ENCODE measurements around the gene FAM72C.
"Not testable (repeated sequence)": the region's sequence is repeated elsewhere in the genome, so short reads cannot be mapped to it uniquely, and the experiment has no call there.

The FAM72C gene

DNA sequence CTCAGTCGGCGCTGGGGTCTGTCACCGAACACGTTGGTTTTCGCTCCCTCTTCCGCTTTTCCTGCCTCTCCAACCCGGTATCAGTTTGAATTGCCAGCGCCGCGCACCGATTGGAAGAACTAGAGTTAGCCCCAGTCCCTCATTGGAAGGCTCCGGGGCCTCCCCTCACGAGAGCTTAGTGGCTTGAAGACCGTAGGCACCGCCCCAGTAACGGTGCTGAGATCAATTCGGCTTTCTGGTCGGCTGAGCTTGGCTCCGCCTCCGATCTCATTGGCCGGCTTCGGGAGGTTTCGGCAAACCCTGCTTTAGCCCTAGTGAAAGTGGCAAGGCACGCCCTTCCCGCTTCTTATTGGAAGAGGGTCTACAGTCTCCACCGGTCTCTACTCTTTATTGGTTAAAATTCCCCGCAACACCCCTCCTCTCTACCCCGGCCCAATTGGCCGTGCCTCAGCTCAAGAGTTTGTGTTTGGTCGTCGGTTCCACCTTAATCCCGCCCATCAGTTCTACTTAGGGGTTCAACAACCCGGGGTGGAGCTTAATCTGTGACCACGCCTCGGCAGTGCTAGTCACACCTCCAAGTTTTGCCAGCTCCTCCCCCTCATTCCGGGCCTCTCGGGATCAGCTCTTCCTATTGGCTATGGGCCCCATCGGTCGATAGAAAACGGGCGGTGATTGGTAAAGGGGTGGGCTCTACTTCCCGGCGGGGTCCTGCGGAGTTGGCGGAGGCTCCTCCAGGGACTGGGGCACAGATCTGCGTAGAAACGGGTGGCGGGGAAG is at the start of gene FAM72C:
Gene FAM72C (minus strand): TSS at position 63 of the 777 bp plus-strand sequence. CDS start 845 bp downstream, outside the sequence.
- DNase-seq (ENCODE audit: low read depth in 2 of 2, low spot score in 1 of 2), result not testable (repeated sequence)

GRCh38 chr1:144020001-144020738 is 48.4 kb upstream of the FAM72C start:
- DNase-seq (ENCODE audit: low read depth in 2 of 2, low spot score in 1 of 2), result not testable (repeated sequence)

GRCh38 chr1:144019101-144019500 is 47.3 kb upstream of the FAM72C start:
- not testable (repeated sequence) for DNase-seq (ENCODE audit: low read depth in 2 of 2, low spot score in 1 of 2)

DNA sequence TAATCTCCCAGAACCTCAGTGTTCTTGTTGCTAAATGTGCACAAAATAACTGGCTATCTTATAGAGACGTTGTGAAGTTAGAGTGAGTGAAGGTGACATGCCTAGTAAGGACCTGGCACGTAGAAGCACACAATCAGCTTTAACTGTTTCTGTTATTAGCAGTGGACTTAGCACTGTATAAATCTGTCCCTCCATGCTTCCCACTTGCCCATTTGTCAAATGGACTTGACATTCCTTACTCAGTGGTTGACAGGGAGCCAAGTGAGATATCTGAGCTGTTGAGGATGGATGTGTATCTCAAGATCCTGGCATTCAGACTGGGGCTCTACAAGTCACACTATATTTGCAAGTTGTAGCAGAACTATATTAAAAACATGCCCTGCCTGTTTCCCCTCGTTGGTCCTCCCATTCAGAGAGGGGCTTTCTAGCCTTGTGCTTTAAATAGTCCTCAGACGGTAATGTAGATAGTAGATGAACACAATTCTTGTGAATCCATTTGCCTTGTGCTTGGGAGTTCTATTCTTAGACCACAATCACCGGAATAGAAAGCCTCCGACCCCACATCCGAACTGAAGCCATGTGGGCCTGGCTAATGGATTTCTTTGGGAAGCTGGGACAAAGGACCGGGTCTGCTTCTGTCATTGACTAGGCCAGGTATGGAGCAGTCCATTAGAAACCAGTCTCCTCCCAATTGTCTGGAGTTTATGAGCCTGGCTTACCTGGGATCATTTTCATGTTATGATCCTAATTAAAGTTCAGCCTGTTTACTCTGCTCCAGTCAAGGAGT is 43.6 kb upstream of the FAM72C start:
- DNase-seq (ENCODE audit: low read depth in 2 of 2, low spot score in 1 of 2), result not testable (repeated sequence)

GRCh38 chr1:144014528-144014927 is 42.7 kb upstream of the FAM72C start:
- DNase-seq (ENCODE audit: low read depth in 2 of 2, low spot score in 1 of 2), result not testable (repeated sequence)

DNA sequence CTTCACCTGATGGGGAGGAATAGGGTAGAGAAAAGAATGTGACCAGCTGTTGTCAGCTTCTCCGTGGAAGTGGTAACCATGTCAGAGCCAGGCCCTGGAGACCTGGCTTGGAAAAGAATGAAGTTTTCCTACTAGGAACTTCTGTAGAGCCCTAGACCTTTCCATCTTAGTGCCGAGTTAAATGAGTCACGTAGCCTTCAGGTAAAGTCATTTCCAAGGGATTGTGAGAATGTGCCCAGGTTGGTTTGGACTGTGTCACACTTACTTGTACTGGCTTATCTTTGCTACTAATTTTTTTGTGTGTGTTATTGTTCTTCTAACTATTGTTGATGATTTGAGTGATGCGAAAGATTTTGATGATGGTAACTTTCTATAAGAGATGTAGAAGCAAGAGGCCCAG is 42.3 kb upstream of the FAM72C start:
- DNase-seq (ENCODE audit: low read depth in 2 of 2, low spot score in 1 of 2), result not testable (repeated sequence)

DNA sequence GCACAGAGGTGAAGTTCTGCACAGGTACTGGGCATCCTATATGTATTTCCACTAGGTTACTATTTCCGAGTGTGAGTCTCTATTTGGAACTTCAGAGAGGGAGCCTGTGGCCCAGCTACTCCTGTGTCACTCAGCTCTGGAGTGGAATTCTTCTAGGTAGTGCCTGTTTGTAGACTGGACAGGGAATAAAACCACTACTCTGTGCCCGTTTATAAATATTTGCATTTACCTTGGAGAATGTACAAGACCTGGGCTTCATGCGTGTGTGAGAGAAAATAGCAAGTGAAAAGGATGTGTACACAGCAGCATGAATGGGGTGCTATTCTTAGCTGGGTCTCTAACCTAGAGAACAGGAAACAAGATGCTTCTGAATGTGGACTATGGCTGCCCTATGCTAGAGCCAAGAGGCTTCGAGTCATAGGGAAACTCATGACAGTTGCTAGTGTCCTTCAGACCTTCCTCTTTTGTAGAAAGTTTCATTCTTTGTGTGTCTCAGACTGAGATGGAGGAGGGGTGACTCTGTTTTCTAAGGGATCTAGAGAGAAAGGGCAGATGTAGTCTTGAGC is 40.5 kb upstream of the FAM72C start:
- DNase-seq (ENCODE audit: low read depth in 2 of 2, low spot score in 1 of 2), result not testable (repeated sequence)

GRCh38 chr1:144009410-144009809 is 37.6 kb upstream of the FAM72C start:
- DNase-seq (ENCODE audit: low read depth in 2 of 2, low spot score in 1 of 2), result not testable (repeated sequence)

- not testable (repeated sequence) for DNase-seq (ENCODE audit: low read depth in 2 of 2, low spot score in 1 of 2)
These were observed 32.5 kb upstream of the FAM72C start for GRCh38 chr1:144004259-144004658.

DNA sequence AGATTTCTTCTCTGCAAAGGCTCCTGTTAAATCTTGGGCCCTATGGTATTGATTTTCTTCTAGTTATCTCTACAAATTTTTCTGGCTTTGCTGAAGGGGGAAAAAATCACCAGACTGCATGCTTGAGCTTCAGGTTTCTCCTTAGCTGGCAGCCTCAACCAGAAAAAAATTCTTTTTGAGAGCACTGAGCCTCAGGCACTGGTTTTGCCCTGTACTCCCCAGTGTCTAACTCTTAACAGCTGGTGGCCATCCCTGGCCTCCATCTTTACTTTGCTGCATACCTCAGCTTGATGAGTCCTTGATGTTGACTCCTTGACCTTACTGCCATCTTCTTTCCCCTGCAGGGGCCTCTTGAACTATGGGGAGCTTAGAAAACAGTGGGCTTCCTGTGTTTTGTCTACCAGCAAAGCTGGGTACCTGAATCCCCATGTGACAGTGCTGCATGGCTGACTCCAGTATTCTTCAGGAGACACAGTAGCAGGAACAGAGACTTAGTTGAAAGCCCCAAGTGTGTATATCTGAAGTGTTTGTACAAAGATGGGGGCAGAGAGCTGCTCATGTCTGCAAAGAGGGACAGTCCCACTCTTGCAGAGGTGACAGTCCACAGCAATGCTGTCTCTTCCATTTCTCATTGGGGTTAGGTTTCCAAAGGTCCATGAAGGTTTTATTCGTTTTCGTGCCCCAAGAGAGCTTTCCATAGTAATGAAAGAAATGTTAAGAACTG is 31.7 kb upstream of the FAM72C start:
- DNase-seq (ENCODE audit: low read depth in 2 of 2, low spot score in 1 of 2), result not testable (repeated sequence)

DNA sequence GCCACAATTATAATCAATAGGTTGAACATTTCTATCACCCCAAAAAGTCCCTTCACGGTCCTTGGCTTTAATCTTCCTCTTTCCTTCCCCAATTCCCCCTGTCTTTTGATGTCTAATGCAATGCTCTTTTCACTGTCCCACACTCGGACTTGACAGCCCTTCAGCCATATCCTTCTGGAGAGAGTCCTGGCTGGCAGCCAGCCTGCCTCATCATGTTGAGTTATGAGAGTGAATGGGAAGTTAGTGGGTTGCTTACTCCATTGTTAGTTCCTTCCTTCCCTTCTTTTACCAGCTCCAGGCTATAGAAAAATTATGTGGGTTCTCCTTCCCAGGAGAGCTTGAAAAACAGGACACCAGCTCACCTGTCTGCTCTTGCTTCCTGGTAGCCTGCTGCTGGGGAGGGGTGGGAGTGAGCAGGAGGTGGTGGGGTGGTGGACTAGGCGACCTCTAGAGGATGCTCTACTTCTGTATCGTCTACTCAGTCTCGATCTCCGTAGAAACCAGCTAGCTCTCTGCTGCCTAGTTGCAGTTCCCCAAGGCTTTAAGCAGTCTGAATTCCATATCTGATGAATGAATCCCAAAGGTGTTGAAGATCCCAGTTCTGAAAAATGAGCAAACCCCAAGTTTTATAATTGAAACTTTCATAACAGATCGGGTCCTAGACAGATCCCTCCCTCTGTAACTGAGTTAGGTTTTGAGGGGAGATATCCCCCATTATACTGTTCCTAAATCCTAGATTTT is 30.5 kb upstream of the FAM72C start:
- not testable (repeated sequence) for DNase-seq (ENCODE audit: low read depth in 2 of 2, low spot score in 1 of 2)

GRCh38 chr1:144001077-144001476 is 29.3 kb upstream of the FAM72C start:
- DNase-seq (ENCODE audit: low read depth in 2 of 2, low spot score in 1 of 2), result not testable (repeated sequence)

- not testable (repeated sequence) for DNase-seq (ENCODE audit: low read depth in 2 of 2, low spot score in 1 of 2)
These were observed 24.2 kb upstream of the FAM72C start for GRCh38 chr1:143996020-143996419.

- not testable (repeated sequence) for DNase-seq (ENCODE audit: low read depth in 2 of 2, low spot score in 1 of 2)
These were observed 21.6 kb upstream of the FAM72C start for GRCh38 chr1:143993301-143993907.

- DNase-seq (ENCODE audit: low read depth in 2 of 2, low spot score in 1 of 2), result not testable (repeated sequence)
These were observed 18.9 kb upstream of the FAM72C start for GRCh38 chr1:143990699-143991098.

DNA sequence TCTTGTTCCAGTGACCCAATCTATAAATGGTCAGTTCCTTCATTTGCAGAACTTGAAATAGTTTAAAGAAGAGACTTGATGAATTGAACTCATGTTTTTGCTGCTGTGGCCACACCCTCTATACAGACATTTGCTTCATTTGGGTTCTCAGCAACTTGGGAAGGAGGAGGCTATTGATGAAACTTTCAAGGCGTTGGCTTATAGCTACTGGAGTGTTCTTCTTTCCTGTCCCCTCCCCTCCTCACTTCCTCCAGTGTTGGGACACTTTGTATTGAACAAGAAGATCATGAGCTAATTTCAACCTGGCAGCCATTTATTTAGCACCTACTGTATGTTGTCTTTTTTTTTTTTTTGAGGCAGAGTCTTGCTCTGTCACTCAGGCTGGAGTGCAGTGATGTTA is 17.9 kb upstream of the FAM72C start:
- not testable (repeated sequence) for DNase-seq (ENCODE audit: low read depth in 2 of 2, low spot score in 1 of 2)

DNA sequence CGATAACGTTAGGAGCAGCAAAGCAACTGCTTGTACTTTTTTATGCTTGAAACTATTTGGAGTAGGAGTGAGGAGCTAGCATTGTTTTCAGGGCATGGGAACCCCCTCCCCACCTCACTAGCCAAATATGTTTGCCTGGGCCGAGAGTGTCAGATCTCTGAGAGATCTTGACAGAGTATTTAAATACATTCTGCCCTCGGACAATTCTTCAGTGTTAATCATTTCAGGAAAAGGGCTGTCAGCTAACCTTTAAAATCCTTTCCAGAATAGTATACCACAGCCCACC is 17.6 kb upstream of the FAM72C start:
- DNase-seq (ENCODE audit: low read depth in 2 of 2, low spot score in 1 of 2), result not testable (repeated sequence)

DNA sequence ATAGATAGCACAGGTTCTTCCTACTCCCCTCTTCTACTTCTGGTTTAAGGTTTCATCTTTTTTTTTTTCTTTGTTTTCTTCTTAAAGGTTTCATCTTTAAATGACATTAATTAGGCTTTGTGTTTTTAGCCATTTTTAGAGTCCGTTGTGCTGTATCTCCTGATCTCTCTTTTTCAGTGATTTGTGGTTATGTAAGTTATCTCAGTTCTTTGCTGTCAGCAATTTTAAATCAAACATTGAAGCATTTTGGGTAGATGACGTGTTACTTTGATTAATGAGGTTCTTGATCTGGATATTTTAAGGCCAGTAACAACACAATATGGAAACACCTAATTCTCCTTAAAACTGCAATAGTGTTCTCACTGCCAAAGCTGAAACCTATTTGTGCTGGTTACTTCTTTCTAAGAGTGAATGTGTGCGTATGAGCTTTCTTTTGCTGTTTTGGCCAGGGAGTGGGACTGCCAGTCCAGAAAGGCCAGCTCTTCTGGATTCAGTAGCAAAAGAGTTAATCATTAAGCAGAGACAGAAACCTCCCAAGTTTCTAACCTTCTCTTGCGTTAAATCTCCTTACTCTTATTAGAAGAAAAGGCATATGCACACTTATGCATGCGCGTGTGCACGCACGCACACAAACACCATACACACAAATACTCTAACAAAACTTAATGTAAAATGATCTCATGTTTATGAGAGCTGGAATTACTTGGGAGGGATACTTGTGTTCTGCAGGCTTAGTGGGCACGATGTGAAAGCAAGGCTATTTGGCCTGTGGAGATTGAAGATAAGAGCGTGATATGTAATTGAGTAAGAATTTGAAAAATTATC is 17.0 kb upstream of the FAM72C start:
- DNase-seq (ENCODE audit: low read depth in 2 of 2, low spot score in 1 of 2), result not testable (repeated sequence)

- not testable (repeated sequence) for DNase-seq (ENCODE audit: low read depth in 2 of 2, low spot score in 1 of 2)
These were observed 16.1 kb upstream of the FAM72C start for GRCh38 chr1:143987868-143988267.
